ENCODE measurements around the gene KIRREL3. TPM values are rescaled to one million over a fixed set of nuclear protein-coding genes. Genes with fewer than 3 reads are reported as not detected.

KIRREL3 gene
- polyA plus RNA-seq, 2 of the 4 experiments (the other 2 are of a cell fraction): 3.0 to 11.0 TPM

GRCh38 chr11:126411971-126412381 lies 588.6 kb downstream of the KIRREL3 start (continued):
- TF ChIP-seq NR3C1 (IDR thresholded peaks at IDR 0.05) (no peak), HOXB5 (CRISPR knock-in tag; IDR thresholded peaks at IDR 0.05) (no peak), RNF2 (IDR thresholded peaks at IDR 0.05; ENCODE audit: borderline replicate concordance, low read depth) (no peak), CHD2 (IDR thresholded peaks at IDR 0.05; ENCODE audit: low read length, partially characterized antibody) (no peak), HMGXB4 (CRISPR knock-in tag; IDR thresholded peaks at IDR 0.05; ENCODE audit: borderline replicate concordance) (no peak)

- H3K4me2 ChIP-seq: no peak overlapping the region
Observed at GRCh38 chr11:126410649-126411048, 589.9 kb downstream of the KIRREL3 start.

GRCh38 chr11:126409620-126409985 lies 591.0 kb downstream of the KIRREL3 start:
- ATAC-seq: no peak
- no peaks in the 10 kb centered on the region for H3K4me1 ChIP-seq
- POLR2A ChIA-PET: no interaction called here
- no peak for FAIRE-seq
- TF ChIP-seq JUN (IDR thresholded peaks at IDR 0.05): no peak
- TF ChIP-seq PHF8 (IDR thresholded peaks at IDR 0.05; ENCODE audit: borderline replicate concordance, low read depth): no peak
- TF ChIP-seq TP53 (CRISPR knock-in tag; IDR thresholded peaks at IDR 0.05): no peak
- no peaks in the 10 kb centered on the region for H3K9me3 ChIP-seq
- WGBS (ENCODE audit: missing lambda C conversion rate): 74% methylated on average over 3 of the region's 3 CpGs
- H3K4me3 ChIP-seq: no peak overlapping the region
- H3K4me2 ChIP-seq: no peak overlapping the region
- no peak overlapping the region for H3K27ac ChIP-seq
- DNase-seq (ENCODE audit: low read depth in 1 of 2, low spot score in 1 of 2): no peak
- CTCF ChIA-PET: interaction anchor here (1.0 kb wide), 1 partner anchor 100 kb away, joined by 3 read pairs; no protein-coding TSS in a partner anchor

More at GRCh38 chr11:126410649-126411048, 589.9 kb downstream of the KIRREL3 start:
- CTCF ChIA-PET: interaction anchor here (1.4 kb wide), 1 partner anchor 100 kb away, joined by 5 read pairs; no protein-coding TSS in a partner anchor
- WGBS (ENCODE audit: missing lambda C conversion rate): 88% methylated on average over 6 of the region's 6 CpGs
- ATAC-seq (no peak), DNase-seq (ENCODE audit: low read depth in 1 of 2, low spot score in 1 of 2) (no peak), FAIRE-seq (no peak)
- H3K9me3 ChIP-seq: no peaks in the 10 kb centered on the region
- no peak for TF ChIP-seq GATA3 (IDR thresholded peaks at IDR 0.05; ENCODE audit: borderline replicate concordance)
- TF ChIP-seq RNF2 (IDR thresholded peaks at IDR 0.05; ENCODE audit: borderline replicate concordance, low read depth): no peak
- TF ChIP-seq ZFP36 (IDR thresholded peaks at IDR 0.05; ENCODE audit: borderline replicate concordance, partially characterized antibody): no peak
- H3K27ac ChIP-seq: no peak overlapping the region
- no peak overlapping the region for H3K4me3 ChIP-seq
- POLR2A ChIA-PET: no interaction called here
- H3K4me1 ChIP-seq: no peaks in the 10 kb centered on the region

GRCh38 chr11:126408901-126409619 lies 591.5 kb downstream of the KIRREL3 start:
- no peaks in the 10 kb centered on the region for H3K9me3 ChIP-seq
- no peak for TF ChIP-seq SREBF2 (IDR thresholded peaks at IDR 0.05)
- TF ChIP-seq HMGXB4 (CRISPR knock-in tag; IDR thresholded peaks at IDR 0.05; ENCODE audit: borderline replicate concordance): no peak
- TF ChIP-seq JUNB (IDR thresholded peaks at IDR 0.05): no peak
- TF ChIP-seq MAZ (IDR thresholded peaks at IDR 0.05; ENCODE audit: borderline replicate concordance, low read depth, low read length): no peak
- TF ChIP-seq TP53 (CRISPR knock-in tag; IDR thresholded peaks at IDR 0.05): no peak
- no peak for TF ChIP-seq CHD2 (IDR thresholded peaks at IDR 0.05; ENCODE audit: low read length, partially characterized antibody)
- no peak for TF ChIP-seq ELK1 (IDR thresholded peaks at IDR 0.05; ENCODE audit: low read depth, low read length)
- TF ChIP-seq HEYL (CRISPR knock-in tag; IDR thresholded peaks at IDR 0.05): no peak
- no peak for TF ChIP-seq RAD21 (conservative IDR thresholded peaks at IDR 0.05 in 1 of 2, IDR thresholded peaks at IDR 0.05 in 1 of 2)
- no peak for TF ChIP-seq CBX2 (IDR thresholded peaks at IDR 0.05; ENCODE audit: borderline replicate concordance, low read depth)
- TF ChIP-seq MAX (IDR thresholded peaks at IDR 0.05): no peak
- TF ChIP-seq E2F6 (IDR thresholded peaks at IDR 0.05; ENCODE audit: borderline replicate concordance, low read depth): no peak
- no peak for TF ChIP-seq NPAS2 (CRISPR knock-in tag; IDR thresholded peaks at IDR 0.05; ENCODE audit: borderline replicate concordance)
- TF ChIP-seq ZFP36 (IDR thresholded peaks at IDR 0.05; ENCODE audit: borderline replicate concordance, partially characterized antibody): no peak
- TF ChIP-seq USF2 (IDR thresholded peaks at IDR 0.05): no peak
- ATAC-seq: no peak
- ChIA-PET POLR2A (no interaction called here), CTCF (interaction anchor here (0.7 to 1.0 kb wide), 3 partner anchors 32 to 99 kb away, joined by 3 read pairs; no protein-coding TSS in a partner anchor)
- no peak overlapping the region for H3K27ac ChIP-seq
- H3K4me2 ChIP-seq: no peak overlapping the region
- H3K4me1 ChIP-seq: peaks cover 1% of the 10 kb centered on the region; the same call in 1 of the 3 replicates
- DNase-seq (ENCODE audit: low read depth in 1 of 2, low spot score in 1 of 2): no peak
- FAIRE-seq: no peak
- 92% methylated on average over 12 of the region's 12 CpGs for WGBS (ENCODE audit: missing lambda C conversion rate)
- H3K4me3 ChIP-seq: no peak overlapping the region

Measured in A549 (cell line).